ENCODE measurements around the gene ZIC5. TPM values are rescaled to one million over a fixed set of nuclear protein-coding genes. Genes with fewer than 3 reads are reported as not detected.
A peak's percentile ranks its signal among the peaks of the same experiment; 100 is the strongest.

ZIC5 gene
- total and polyA plus RNA-seq, 4 donors: not detected

DNA sequence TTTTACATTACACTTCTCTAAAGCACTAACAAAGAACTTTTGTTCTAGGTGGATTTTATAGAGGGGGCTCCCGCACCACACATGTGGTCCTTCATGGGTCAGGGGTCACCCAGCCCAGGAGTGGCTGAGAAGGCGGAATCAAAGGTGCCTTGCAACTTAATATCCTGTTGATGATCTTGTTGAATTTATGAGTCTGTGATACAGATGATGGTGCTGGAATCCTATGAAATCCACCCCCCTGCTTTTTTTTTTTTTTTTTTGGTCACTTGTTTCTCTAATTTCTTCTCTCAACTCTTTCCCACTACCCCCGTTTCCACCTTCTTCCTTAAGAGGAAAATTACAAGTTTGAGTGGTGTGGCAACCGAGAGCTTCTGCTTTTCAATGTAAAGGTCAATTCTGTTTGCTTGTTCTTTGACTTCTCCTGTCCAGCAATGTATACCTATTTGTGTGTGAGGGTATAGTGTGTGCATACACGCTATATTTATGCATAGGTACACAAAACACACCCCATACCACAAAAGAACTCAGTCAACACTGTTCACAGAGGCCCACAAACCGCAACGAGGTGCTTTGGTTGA is 5.9 kb upstream of the ZIC5 start:
- H3K27ac ChIP-seq (ENCODE audit: low read depth in 1 of 2, low read length in 1 of 2): no peak overlapping the region
- TF ChIP-seq, protein P1, sequence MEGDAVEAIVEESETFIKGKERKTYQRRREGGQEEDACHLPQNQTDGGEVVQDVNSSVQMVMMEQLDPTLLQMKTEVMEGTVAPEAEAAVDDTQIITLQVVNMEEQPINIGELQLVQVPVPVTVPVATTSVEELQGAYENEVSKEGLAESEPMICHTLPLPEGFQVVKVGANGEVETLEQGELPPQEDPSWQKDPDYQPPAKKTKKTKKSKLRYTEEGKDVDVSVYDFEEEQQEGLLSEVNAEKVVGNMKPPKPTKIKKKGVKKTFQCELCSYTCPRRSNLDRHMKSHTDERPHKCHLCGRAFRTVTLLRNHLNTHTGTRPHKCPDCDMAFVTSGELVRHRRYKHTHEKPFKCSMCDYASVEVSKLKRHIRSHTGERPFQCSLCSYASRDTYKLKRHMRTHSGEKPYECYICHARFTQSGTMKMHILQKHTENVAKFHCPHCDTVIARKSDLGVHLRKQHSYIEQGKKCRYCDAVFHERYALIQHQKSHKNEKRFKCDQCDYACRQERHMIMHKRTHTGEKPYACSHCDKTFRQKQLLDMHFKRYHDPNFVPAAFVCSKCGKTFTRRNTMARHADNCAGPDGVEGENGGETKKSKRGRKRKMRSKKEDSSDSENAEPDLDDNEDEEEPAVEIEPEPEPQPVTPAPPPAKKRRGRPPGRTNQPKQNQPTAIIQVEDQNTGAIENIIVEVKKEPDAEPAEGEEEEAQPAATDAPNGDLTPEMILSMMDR (IDR thresholded peaks at IDR 0.05; ENCODE audit: control extremely low read depth, extremely low read depth): no peak
- H3K9ac ChIP-seq (ENCODE audit: insufficient read depth in 1 of 2, low read length in 2 of 2): no peak overlapping the region
- no peaks in the 10 kb centered on the region for H3K36me3 ChIP-seq (ENCODE audit: control insufficient read depth in 4 of 4, insufficient read depth in 4 of 4, low read length in 4 of 4)
- no peak for ATAC-seq (ENCODE audit: insufficient read depth, low FRiP score)
- peaks cover 0 to 19% (median 0%) of the 10 kb centered on the region in 5 donors for H3K4me1 ChIP-seq (ENCODE audit: control insufficient read depth in 5 of 5, insufficient read depth in 5 of 5, low read length in 5 of 5)
- 18 to 37% methylated on average over 7 of the region's 7 CpGs for WGBS, 2 donors
- H3K4me3 ChIP-seq: no peak overlapping the region
- DNase-seq: no peak
- peaks cover 0 to 15% (median 0%) of the 10 kb centered on the region in 4 donors for H3K9me3 ChIP-seq (ENCODE audit: control insufficient read depth in 4 of 4, insufficient read depth in 3 of 4, low read length in 3 of 4)
- H3K27me3 ChIP-seq (ENCODE audit: control insufficient read depth in 3 of 3, insufficient read depth in 3 of 3, low read length in 2 of 3): peaks cover 31 to 77% (median 73%) of the 10 kb centered on the region in 3 donors

DNA sequence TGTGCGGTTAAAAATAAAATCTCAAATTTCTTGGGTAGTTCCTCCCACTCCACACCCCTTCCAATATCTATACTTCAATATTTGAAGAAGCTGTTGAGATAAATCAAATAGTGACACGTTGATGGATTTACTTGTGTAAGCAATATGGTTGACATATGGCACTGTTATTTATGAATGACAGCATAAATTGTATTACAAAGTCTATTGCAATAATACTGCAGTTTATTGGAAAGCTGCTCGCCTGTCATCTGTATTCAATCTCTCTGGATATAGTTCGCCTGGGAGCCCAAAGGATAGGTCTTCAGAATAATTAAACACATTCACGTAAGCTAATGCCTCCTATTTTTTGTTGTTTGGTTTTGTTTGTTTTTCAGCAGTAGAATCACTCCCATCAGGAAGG is 5.0 kb upstream of the ZIC5 start:
- no peak overlapping the region for H3K4me3 ChIP-seq
- WGBS, 2 donors: 70 to 71% methylated on average over 5 of the region's 5 CpGs

DNA sequence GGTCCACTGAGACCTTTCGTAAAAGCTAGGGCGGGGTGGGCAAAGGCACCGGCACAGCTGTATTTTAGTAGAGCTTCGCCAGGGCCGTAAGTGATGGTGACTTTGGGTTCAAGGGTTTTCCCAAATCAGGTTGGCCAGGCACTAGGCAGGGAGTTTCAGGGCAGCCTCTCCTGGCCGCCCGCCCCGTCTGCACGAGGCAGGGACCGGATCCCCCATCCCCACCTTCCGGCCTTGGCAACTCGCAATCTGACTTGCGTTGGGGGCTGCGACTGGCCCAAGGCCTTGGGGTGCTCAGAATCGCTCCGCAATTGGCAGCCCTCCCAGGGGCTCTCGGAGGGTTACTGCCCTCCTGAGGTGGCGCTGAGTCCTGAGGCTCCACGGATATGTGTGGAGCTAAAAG is 4.1 kb upstream of the ZIC5 start:
- Histone ChIP-seq H3K9ac (ENCODE audit: insufficient read depth in 1 of 2, low read length in 2 of 2) (no peak overlapping the region), H3K27me3 (ENCODE audit: control insufficient read depth in 3 of 3, insufficient read depth in 3 of 3, low read length in 2 of 3) (peaks cover 23 to 88% (median 84%) of the 10 kb centered on the region in 3 donors), H3K9me3 (ENCODE audit: control insufficient read depth in 4 of 4, insufficient read depth in 3 of 4, low read length in 3 of 4) (peaks cover 0 to 14% (median 0%) of the 10 kb centered on the region in 4 donors), H3K27ac (ENCODE audit: low read depth in 1 of 2, low read length in 1 of 2) (no peak overlapping the region), H3K4me3 (no peak overlapping the region), H3K4me1 (ENCODE audit: control insufficient read depth in 5 of 5, insufficient read depth in 5 of 5, low read length in 5 of 5) (peaks cover 0 to 22% (median 0%) of the 10 kb centered on the region in 5 donors), H3K36me3 (ENCODE audit: control insufficient read depth in 4 of 4, insufficient read depth in 4 of 4, low read length in 4 of 4) (no peaks in the 10 kb centered on the region)
- peak in 1 of 3 donors; percentile 8 for DNase-seq
- TF ChIP-seq, protein P1 (IDR thresholded peaks at IDR 0.05; ENCODE audit: control extremely low read depth, extremely low read depth): no peak
- 15 to 21% methylated on average over 19 of the region's 19 CpGs for WGBS, 2 donors
- no peak for ATAC-seq (ENCODE audit: insufficient read depth, low FRiP score)

More for the DNA sequence above, 5.0 kb upstream of the ZIC5 start:
- TF ChIP-seq, protein P1 (IDR thresholded peaks at IDR 0.05; ENCODE audit: control extremely low read depth, extremely low read depth): no peak
- no peak overlapping the region for H3K27ac ChIP-seq (ENCODE audit: low read depth in 1 of 2, low read length in 1 of 2)
- H3K27me3 ChIP-seq (ENCODE audit: control insufficient read depth in 3 of 3, insufficient read depth in 3 of 3, low read length in 2 of 3): peaks cover 26 to 85% (median 81%) of the 10 kb centered on the region in 3 donors
- ATAC-seq (ENCODE audit: insufficient read depth, low FRiP score): no peak
- no peaks in the 10 kb centered on the region for H3K36me3 ChIP-seq (ENCODE audit: control insufficient read depth in 4 of 4, insufficient read depth in 4 of 4, low read length in 4 of 4)
- H3K9ac ChIP-seq (ENCODE audit: insufficient read depth in 1 of 2, low read length in 2 of 2): no peak overlapping the region
- no peak for DNase-seq
- peaks cover 0 to 17% (median 0%) of the 10 kb centered on the region in 4 donors for H3K9me3 ChIP-seq (ENCODE audit: control insufficient read depth in 4 of 4, insufficient read depth in 3 of 4, low read length in 3 of 4)
- peaks cover 0 to 15% (median 0%) of the 10 kb centered on the region in 5 donors for H3K4me1 ChIP-seq (ENCODE audit: control insufficient read depth in 5 of 5, insufficient read depth in 5 of 5, low read length in 5 of 5)
